Smooth muscle cell (in vitro differentiated cells): Measurements from ENCODE around the gene PMF1. TPM values are rescaled to one million over a fixed set of nuclear protein-coding genes. Genes with fewer than 3 reads are reported as not detected.

Experiments
- DNase-seq: peaks from one replicate; lab custom pipeline; 2025; ENCODE audit not compliant: unreplicated experiment; lab: John Stamatoyannopoulos, UW
- H2AFZ ChIP-seq: fragments of 200-600 bp; sonication (generic); 2 replicates; pipeline ENCODE4 v1.6.0; 2016; ENCODE audit warnings: antibody characterized with exemption, low read depth, mild to moderate bottlenecking
- H3F3A ChIP-seq: fragments of 200-600 bp; sonication (generic); 2 replicates; pipeline ENCODE4 v1.6.0; 2017; ENCODE audit warnings: antibody characterized with exemption, low read depth
- H3K27ac ChIP-seq: fragments of 200-600 bp; sonication (generic); 2 replicates; pipeline ENCODE4 v1.5.1; 2016; ENCODE audit warnings: low read depth, mild to moderate bottlenecking
- H3K27me3 ChIP-seq: fragments of 200-600 bp; sonication (generic); 2 replicates; pipeline ENCODE4 v1.6.1; 2016; ENCODE audit warnings: low read depth, mild to moderate bottlenecking
- H3K36me3 ChIP-seq: fragments of 200-600 bp; sonication (generic); 2 replicates; pipeline ENCODE4 v1.5.1; 2016; ENCODE audit warnings: low read depth
- H3K4me1 ChIP-seq: fragments of 200-600 bp; sonication (generic); 2 replicates; pipeline ENCODE4 v1.5.1; 2016; ENCODE audit warnings: low read depth
- H3K4me2 ChIP-seq: fragments of 200-600 bp; sonication (generic); 2 replicates; pipeline ENCODE4 v1.6.0; 2016; ENCODE audit warnings: mild to moderate bottlenecking
- H3K4me3 ChIP-seq: fragments of 200-600 bp; sonication (generic); 2 replicates; pipeline ENCODE4 v1.5.1; 2016; ENCODE audit warnings: mild to moderate bottlenecking
- H3K79me2 ChIP-seq: fragments of 200-600 bp; sonication (generic); 2 replicates; pipeline ENCODE4 v1.6.0; 2016; ENCODE audit warnings: low read depth, mild to moderate bottlenecking
- H3K9ac ChIP-seq: fragments of 200-600 bp; sonication (generic); 2 replicates; pipeline ENCODE4 v1.6.0; 2016; ENCODE audit warnings: low read depth
- H3K9me3 ChIP-seq: fragments of 200-600 bp; sonication (generic); replicated peaks from 2 replicates; pipeline ENCODE4 v1.5.1; 2016; ENCODE audit warnings: low read depth
- H4K20me1 ChIP-seq: fragments of 200-600 bp; sonication (generic); 2 replicates; pipeline ENCODE4 v1.6.0; 2016; ENCODE audit warnings: low read depth
- WGBS: methylation state at CpG from one replicate; pipeline ENCODE4 v1.1.7; 2016; ENCODE audit warnings: low lambda C conversion rate; 5-methylcytosine and 5-hydroxymethylcytosine counted together
- polyA plus RNA-seq: library from polyadenylated mRNA; unstranded; fragments of >200 nt; fragmentation: Nextera tagmentation; extraction: Ambion mirVana; gene quantifications from 2 replicates; pipeline ENCODE4 v1.2.1, GENCODE V29; 2016
- total RNA-seq: library from RNA; depleted of rRNA; stranded (reverse); fragments of >200 nt; gene quantifications from 2 replicates; pipeline ENCODE4 v1.2.3, GENCODE V29; 2014
- TF ChIP-seq, protein P1 (sequence below): fragments of 200-600 bp; sonication (generic); IDR thresholded peaks from 2 replicates; pipeline ENCODE4 v1.5.1; 2017; ENCODE audit warnings: borderline replicate concordance, mild to moderate bottlenecking, antibody characterized with exemption; ENCODE audit not compliant: insufficient read depth, poor library complexity, severe bottlenecking

Gene PMF1
- total and polyA plus RNA-seq, 2 experiments from 2014 or later, result 59.2 to 82.5 TPM

GRCh38 chr1:156193488-156194299, 19.1 kb upstream of the PMF1 start, which contains the start of gene SLC25A44:
TSS of gene SLC25A44 (plus strand) at chr1:156194104. CDS start at chr1:156199848, 5,744 bp downstream.
- Histone ChIP-seq H3K9me3 (no peaks in the 10 kb centered on the region), H3K4me2 (peak within 1 kb of the TSS; percentile 93), H3F3A (no peaks in the 10 kb centered on the region), H3K4me1 (peaks cover 7% of the 10 kb centered on the region), H3K9ac (peak within 1 kb of the TSS; percentile 85), H3K4me3 (peak within 1 kb of the TSS; percentile 85), H3K27ac (peak within 1 kb of the TSS; percentile 50), H2AFZ (peak within 1 kb of the TSS; percentile 88), H3K36me3 (no peaks in the 10 kb centered on the region), H4K20me1 (peaks cover 5% of the 10 kb centered on the region), H3K79me2 (peaks cover 41% of the 10 kb centered on the region), H3K27me3 (no peaks in the 10 kb centered on the region)
- TF ChIP-seq, protein P1, sequence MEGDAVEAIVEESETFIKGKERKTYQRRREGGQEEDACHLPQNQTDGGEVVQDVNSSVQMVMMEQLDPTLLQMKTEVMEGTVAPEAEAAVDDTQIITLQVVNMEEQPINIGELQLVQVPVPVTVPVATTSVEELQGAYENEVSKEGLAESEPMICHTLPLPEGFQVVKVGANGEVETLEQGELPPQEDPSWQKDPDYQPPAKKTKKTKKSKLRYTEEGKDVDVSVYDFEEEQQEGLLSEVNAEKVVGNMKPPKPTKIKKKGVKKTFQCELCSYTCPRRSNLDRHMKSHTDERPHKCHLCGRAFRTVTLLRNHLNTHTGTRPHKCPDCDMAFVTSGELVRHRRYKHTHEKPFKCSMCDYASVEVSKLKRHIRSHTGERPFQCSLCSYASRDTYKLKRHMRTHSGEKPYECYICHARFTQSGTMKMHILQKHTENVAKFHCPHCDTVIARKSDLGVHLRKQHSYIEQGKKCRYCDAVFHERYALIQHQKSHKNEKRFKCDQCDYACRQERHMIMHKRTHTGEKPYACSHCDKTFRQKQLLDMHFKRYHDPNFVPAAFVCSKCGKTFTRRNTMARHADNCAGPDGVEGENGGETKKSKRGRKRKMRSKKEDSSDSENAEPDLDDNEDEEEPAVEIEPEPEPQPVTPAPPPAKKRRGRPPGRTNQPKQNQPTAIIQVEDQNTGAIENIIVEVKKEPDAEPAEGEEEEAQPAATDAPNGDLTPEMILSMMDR, result peak; percentile 51
- WGBS, result 17% methylated on average over 59 of the region's 59 CpGs
- DNase-seq, result peak; percentile 80

- peaks cover 7% of the 10 kb centered on the region for H3K4me1 ChIP-seq
- peak overlapping the region; percentile 85 for H3K9ac ChIP-seq
- peaks cover 45% of the 10 kb centered on the region for H3K79me2 ChIP-seq
- no peaks in the 10 kb centered on the region for H3K27me3 ChIP-seq
- TF ChIP-seq, protein P1, result no peak
- WGBS, result 20% methylated on average over 14 of the region's 14 CpGs
- H3K9me3 ChIP-seq, result no peaks in the 10 kb centered on the region
- DNase-seq, result no peak
- H3K27ac ChIP-seq, result peak overlapping the region; percentile 50
- H3F3A ChIP-seq, result no peaks in the 10 kb centered on the region
- peak overlapping the region; percentile 93 for H3K4me2 ChIP-seq
- H3K36me3 ChIP-seq, result no peaks in the 10 kb centered on the region
- H3K4me3 ChIP-seq, result peak overlapping the region; percentile 85
- H4K20me1 ChIP-seq, result peaks cover 10% of the 10 kb centered on the region
- peak overlapping the region; percentile 63 for H2AFZ ChIP-seq
These were observed 18.5 kb upstream of the PMF1 start for GRCh38 chr1:156194300-156194652.

GRCh38 chr1:156195853-156196252, 17.0 kb upstream of the PMF1 start:
- H3K9me3 ChIP-seq, result no peaks in the 10 kb centered on the region
- TF ChIP-seq, protein P1, result no peak
- no peak overlapping the region for H3K9ac ChIP-seq
- H3K36me3 ChIP-seq, result no peaks in the 10 kb centered on the region
- peaks cover 7% of the 10 kb centered on the region for H3K4me1 ChIP-seq
- no peaks in the 10 kb centered on the region for H3K27me3 ChIP-seq
- no peak overlapping the region for H3K4me2 ChIP-seq
- H4K20me1 ChIP-seq, result peaks cover 17% of the 10 kb centered on the region
- no peak overlapping the region for H3K4me3 ChIP-seq
- no peak for DNase-seq
- H2AFZ ChIP-seq, result no peak overlapping the region
- H3K27ac ChIP-seq, result no peak overlapping the region
- no peaks in the 10 kb centered on the region for H3F3A ChIP-seq
- peaks cover 45% of the 10 kb centered on the region for H3K79me2 ChIP-seq
- WGBS, result 87% methylated on average over 4 of the region's 4 CpGs
